Endodermal cell (in vitro differentiated cells): Measurements from ENCODE around the gene SLC31A1. TPM values are rescaled to one million over a fixed set of nuclear protein-coding genes. Genes with fewer than 3 reads are reported as not detected.

Source experiments
- DNase-seq: peaks from one replicate; pipeline ENCODE4 v3.0.0-alpha.2; 2017
- H3K27ac ChIP-seq: 2 replicates; pipeline ENCODE4 v1.5.1; 2013; ENCODE audit warnings: mild to moderate bottlenecking, low read depth, low read length, moderate library complexity
- H3K27me3 ChIP-seq: 2 replicates; pipeline ENCODE4 v1.6.1; 2013; ENCODE audit warnings: mild to moderate bottlenecking, low read length, moderate library complexity; ENCODE audit not compliant: insufficient read depth, control insufficient read depth, poor library complexity, severe bottlenecking
- H3K36me3 ChIP-seq: 2 replicates; pipeline ENCODE4 v1.7.0; 2013; ENCODE audit warnings: mild to moderate bottlenecking, low read length, moderate library complexity; ENCODE audit not compliant: control insufficient read depth, insufficient read depth
- H3K4me1 ChIP-seq: one replicate; pipeline ENCODE4 v1.7.0; 2013; ENCODE audit warnings: low read length; ENCODE audit not compliant: control insufficient read depth, insufficient read depth
- H3K4me3 ChIP-seq: 2 replicates; pipeline ENCODE4 v1.5.1; 2013; ENCODE audit warnings: mild to moderate bottlenecking, low read length, moderate library complexity
- H3K9ac ChIP-seq: 2 replicates; pipeline ENCODE4 v1.6.1; 2013; ENCODE audit warnings: mild to moderate bottlenecking, low read length, moderate library complexity; ENCODE audit not compliant: poor library complexity, severe bottlenecking; ENCODE audit errors: extremely low read depth
- H3K9me3 ChIP-seq: 2 replicates; pipeline ENCODE4 v1.6.1; 2013; ENCODE audit warnings: mild to moderate bottlenecking, low read length, moderate library complexity; ENCODE audit not compliant: control insufficient read depth
- H3K27ac Mint-ChIP-seq: 2 replicates; pipeline ENCODE4 v1.8.0; 2020; ENCODE audit warnings: mixed read lengths
- H3K27me3 Mint-ChIP-seq: 2 replicates; pipeline ENCODE4 v1.8.0; 2021; ENCODE audit warnings: mild to moderate bottlenecking, mixed read lengths; ENCODE audit not compliant: insufficient read depth
- H3K36me3 Mint-ChIP-seq: 2 replicates; pipeline ENCODE4 v1.8.0; 2020; ENCODE audit warnings: low read depth, mixed read lengths
- H3K4me1 Mint-ChIP-seq: 2 replicates; pipeline ENCODE4 v1.8.0; 2020; ENCODE audit warnings: mixed read lengths
- H3K4me3 Mint-ChIP-seq: 2 replicates; pipeline ENCODE4 v1.8.0; 2020; ENCODE audit warnings: mild to moderate bottlenecking, moderate library complexity, mixed read lengths
- H3K9me3 Mint-ChIP-seq: 2 replicates; pipeline ENCODE4 v1.8.0; 2020; ENCODE audit warnings: mild to moderate bottlenecking, mixed read lengths
- WGBS, 2 experiments: methylation state at CpG; one replicate each; pipeline versions ENCODE4 v1.1.5 to v1.1.7; 2013; ENCODE audit warnings: missing lambda C conversion rate in 2 of 2, mixed read lengths in 1 of 2; ENCODE audit not compliant: insufficient coverage in 1 of 2, insufficient read length in 1 of 2; 5-methylcytosine and 5-hydroxymethylcytosine counted together
- total RNA-seq, 2 donors: library from RNA; stranded (reverse); fragmentation: NEBNext Ultra II Directional in 1 of 2; extraction: Animal tissue kit (Norgen Biotek cat#: 25700) in 1 of 2; gene quantifications; 2 replicates in 1 of 2; 3 replicates in 1 of 2; pipeline ENCODE4 v1.2.1, GENCODE V29; 2021
- TF ChIP-seq, protein P1 (sequence below): fragments of 200-600 bp; sonication (generic); conservative IDR thresholded peaks from 2 replicates; pipeline ENCODE4 v1.5.0; 2021; ENCODE audit warnings: antibody characterized with exemption, mild to moderate bottlenecking

The SLC31A1 gene
- total RNA-seq, 2 donors from 2014 or later: 29.1 to 32.4 TPM

DNA sequence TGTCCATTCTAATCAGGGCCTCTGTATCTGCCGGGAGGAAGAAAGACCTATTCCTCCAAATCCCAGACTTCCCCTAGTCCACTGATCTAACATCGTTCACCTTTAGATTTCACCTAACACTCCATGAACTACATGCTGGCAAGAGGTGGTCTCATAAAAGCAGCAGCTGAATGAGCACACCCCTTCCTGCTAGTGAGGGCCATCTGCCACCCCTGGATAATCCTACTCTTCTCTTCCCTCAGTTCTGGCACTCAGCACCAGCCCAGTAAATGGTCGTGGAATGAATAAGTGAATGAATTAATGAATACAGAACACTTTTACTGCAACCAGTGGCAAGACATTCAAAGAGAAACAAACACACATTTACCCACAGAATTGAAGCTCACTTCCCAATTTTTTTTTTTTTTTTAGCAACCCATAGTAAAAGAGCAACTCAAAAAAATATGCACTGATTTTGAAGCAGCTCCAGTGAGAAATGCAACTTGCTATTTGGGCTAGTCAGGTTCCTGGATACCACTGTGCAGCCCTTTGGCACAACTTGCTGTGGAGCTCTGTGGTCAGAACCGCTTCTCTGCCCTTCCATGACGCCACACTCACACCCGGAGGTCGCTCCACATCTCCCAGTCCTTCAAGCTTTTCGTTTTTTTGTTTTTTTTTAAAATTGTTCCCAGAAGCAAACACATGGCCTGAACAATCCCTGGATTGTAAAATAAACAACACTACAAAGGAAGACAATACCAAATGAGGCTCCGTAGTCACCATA, 75.6 kb downstream of the SLC31A1 start:
- Histone ChIP-seq H3K9ac (no peak overlapping the region), H3K27ac (no peak overlapping the region), H3K4me1 (no peaks in the 10 kb centered on the region), H3K9me3 (no peaks in the 10 kb centered on the region), H3K36me3 (peaks cover 22% of the 10 kb centered on the region), H3K27me3 (no peaks in the 10 kb centered on the region), H3K4me3 (no peak overlapping the region)
- WGBS, 2 experiments: 90 to 94% methylated on average over 8 of the region's 9 CpGs
- peaks cover 15% of the 10 kb centered on the region for H3K36me3 Mint-ChIP-seq
- TF ChIP-seq, protein P1, sequence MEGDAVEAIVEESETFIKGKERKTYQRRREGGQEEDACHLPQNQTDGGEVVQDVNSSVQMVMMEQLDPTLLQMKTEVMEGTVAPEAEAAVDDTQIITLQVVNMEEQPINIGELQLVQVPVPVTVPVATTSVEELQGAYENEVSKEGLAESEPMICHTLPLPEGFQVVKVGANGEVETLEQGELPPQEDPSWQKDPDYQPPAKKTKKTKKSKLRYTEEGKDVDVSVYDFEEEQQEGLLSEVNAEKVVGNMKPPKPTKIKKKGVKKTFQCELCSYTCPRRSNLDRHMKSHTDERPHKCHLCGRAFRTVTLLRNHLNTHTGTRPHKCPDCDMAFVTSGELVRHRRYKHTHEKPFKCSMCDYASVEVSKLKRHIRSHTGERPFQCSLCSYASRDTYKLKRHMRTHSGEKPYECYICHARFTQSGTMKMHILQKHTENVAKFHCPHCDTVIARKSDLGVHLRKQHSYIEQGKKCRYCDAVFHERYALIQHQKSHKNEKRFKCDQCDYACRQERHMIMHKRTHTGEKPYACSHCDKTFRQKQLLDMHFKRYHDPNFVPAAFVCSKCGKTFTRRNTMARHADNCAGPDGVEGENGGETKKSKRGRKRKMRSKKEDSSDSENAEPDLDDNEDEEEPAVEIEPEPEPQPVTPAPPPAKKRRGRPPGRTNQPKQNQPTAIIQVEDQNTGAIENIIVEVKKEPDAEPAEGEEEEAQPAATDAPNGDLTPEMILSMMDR: no peak
- no peaks in the 10 kb centered on the region for H3K4me1 Mint-ChIP-seq
- no peak overlapping the region for H3K27ac Mint-ChIP-seq
- no peak for DNase-seq
- H3K27me3 Mint-ChIP-seq: no peaks in the 10 kb centered on the region
- no peak overlapping the region for H3K4me3 Mint-ChIP-seq
- no peaks in the 10 kb centered on the region for H3K9me3 Mint-ChIP-seq

DNA sequence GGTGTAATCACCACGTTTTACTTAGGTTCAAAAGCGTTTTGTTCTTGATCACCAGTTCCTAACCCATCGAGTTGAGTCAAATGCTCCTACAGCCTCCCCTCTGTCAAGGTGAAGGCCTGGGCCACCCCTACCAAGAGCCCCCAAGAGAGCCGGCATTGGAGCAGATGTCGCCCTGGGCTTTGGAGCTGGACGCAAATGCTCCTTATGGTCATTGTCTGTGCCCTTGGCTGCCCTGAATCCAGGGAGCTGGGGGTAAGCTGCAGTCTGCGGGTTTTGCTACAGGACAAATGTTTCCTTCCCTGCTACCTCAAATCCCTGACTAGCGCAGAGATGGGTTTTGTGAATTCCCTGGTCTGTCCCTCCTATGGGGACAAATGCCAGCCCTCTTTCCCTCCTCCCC, 77.0 kb downstream of the SLC31A1 start:
- Histone ChIP-seq H3K4me1 (no peaks in the 10 kb centered on the region), H3K36me3 (peaks cover 8% of the 10 kb centered on the region), H3K9me3 (no peaks in the 10 kb centered on the region), H3K9ac (no peak overlapping the region), H3K4me3 (no peak overlapping the region), H3K27ac (no peak overlapping the region), H3K27me3 (no peaks in the 10 kb centered on the region)
- no peak for DNase-seq
- H3K36me3 Mint-ChIP-seq: peaks cover 4% of the 10 kb centered on the region
- H3K4me3 Mint-ChIP-seq: no peak overlapping the region
- no peak overlapping the region for H3K27ac Mint-ChIP-seq
- H3K4me1 Mint-ChIP-seq: peaks cover 5% of the 10 kb centered on the region
- no peaks in the 10 kb centered on the region for H3K9me3 Mint-ChIP-seq
- 93 to 98% methylated on average over 4 to 8 of the region's 8 CpGs for WGBS, 2 experiments
- TF ChIP-seq, protein P1: no peak
- no peaks in the 10 kb centered on the region for H3K27me3 Mint-ChIP-seq

DNA sequence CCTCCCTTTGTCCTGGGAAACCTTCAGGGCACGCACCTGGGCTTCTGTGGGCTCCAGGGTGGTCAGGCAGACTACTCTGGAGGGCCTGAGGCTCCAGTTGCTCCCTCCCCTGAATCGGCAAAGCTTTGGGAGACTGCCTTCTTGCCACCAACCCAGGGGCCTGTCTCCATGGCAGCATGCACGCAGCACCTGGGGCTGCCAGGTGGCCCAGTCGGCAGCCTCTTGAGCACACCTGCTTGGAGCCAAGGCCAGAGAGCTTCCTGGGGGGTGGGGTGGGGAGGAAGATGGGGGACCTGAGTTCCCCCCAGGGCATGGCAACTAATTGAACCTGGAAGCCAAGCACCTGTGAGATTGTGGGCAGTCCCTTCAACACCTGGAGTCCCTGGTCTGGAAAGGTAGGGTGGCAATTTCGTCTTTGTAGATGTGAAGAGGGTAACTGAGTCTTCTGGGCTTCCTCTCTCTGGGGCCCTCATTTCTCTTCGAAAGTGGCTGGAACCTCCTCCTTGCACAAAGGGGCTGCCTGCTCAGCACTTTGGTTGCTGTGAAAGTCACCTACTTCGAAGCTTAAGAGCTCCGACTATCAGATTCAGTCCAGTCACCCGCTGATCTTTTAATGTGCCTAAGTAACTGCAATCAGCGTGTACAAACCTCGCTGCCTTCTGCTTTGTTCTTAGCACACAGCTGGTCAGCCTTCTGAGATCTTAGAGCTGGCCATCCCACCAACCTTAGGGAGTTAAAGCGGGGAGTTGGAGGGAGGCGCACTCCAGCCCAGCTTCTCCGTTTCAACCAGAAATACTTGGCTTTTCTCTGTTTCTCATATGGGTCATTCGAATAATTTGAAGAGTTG, 77.8 kb downstream of the SLC31A1 start:
- Mint-ChIP-seq H3K4me1 (peaks cover 5% of the 10 kb centered on the region), H3K36me3 (no peaks in the 10 kb centered on the region), H3K4me3 (no peak overlapping the region), H3K9me3 (no peaks in the 10 kb centered on the region), H3K27me3 (no peaks in the 10 kb centered on the region), H3K27ac (no peak overlapping the region)
- TF ChIP-seq, protein P1: no peak
- Histone ChIP-seq H3K27me3 (no peaks in the 10 kb centered on the region), H3K36me3 (no peaks in the 10 kb centered on the region), H3K4me3 (no peak overlapping the region), H3K4me1 (no peaks in the 10 kb centered on the region), H3K9me3 (no peaks in the 10 kb centered on the region), H3K27ac (no peak overlapping the region), H3K9ac (no peak overlapping the region)
- no peak for DNase-seq
- 92 to 93% methylated on average over 9 to 15 of the region's 15 CpGs for WGBS, 2 experiments
